GM06990 (cell line): ENCODE data around the gene DNAH9.

ENCODE experiments used
- DNase-seq: peaks from one replicate; pipeline ENCODE4 v3.0.0-alpha.2; 2011; ENCODE audit not compliant: insufficient read length; ENCODE audit errors: extremely low read depth
- H3K27me3 ChIP-seq: replicated peaks from 2 replicates; pipeline ENCODE4 v1.6.0; 2011; ENCODE audit warnings: low read length; ENCODE audit not compliant: control insufficient read depth, insufficient read depth
- H3K36me3 ChIP-seq: 2 replicates; pipeline ENCODE4 v1.5.1; 2011; ENCODE audit warnings: low read length; ENCODE audit not compliant: control insufficient read depth, insufficient read depth
- H3K4me3 ChIP-seq: replicated peaks from 2 replicates; pipeline ENCODE4 v1.5.1; 2011; ENCODE audit warnings: low read depth, mild to moderate bottlenecking, control low read depth, low read length
- TF ChIP-seq, protein P1 (sequence below): IDR thresholded peaks from 2 replicates; pipeline ENCODE4 v1.5.1; 2011; ENCODE audit warnings: low read length, control low read depth, mild to moderate bottlenecking, inconsistent platforms; ENCODE audit not compliant: insufficient read depth, poor library complexity, severe bottlenecking

DNAH9 gene

DNA sequence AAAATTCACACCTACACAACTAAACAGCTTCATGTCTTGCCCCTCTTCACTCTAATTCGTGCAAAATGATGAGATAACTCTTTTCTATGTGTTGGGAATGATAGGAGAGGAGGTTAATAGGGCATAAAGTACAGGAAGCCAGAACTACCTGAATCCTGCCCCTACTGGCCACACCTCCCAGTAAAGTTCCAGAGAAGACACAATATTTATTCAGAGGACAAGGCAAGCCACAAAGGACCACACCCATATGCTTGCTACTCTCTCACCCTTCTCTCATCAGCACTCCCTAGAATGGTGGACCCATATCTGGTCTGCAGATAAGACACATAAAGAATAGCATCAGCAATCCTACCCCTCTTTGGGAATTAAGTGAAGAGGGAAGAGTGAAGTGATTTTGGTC, 324.4 kb downstream of the DNAH9 start:
- Histone ChIP-seq H3K4me3 (no peak overlapping the region), H3K27me3 (no peaks in the 10 kb centered on the region), H3K36me3 (no peaks in the 10 kb centered on the region)
- DNase-seq, result no peak
- TF ChIP-seq, protein P1, sequence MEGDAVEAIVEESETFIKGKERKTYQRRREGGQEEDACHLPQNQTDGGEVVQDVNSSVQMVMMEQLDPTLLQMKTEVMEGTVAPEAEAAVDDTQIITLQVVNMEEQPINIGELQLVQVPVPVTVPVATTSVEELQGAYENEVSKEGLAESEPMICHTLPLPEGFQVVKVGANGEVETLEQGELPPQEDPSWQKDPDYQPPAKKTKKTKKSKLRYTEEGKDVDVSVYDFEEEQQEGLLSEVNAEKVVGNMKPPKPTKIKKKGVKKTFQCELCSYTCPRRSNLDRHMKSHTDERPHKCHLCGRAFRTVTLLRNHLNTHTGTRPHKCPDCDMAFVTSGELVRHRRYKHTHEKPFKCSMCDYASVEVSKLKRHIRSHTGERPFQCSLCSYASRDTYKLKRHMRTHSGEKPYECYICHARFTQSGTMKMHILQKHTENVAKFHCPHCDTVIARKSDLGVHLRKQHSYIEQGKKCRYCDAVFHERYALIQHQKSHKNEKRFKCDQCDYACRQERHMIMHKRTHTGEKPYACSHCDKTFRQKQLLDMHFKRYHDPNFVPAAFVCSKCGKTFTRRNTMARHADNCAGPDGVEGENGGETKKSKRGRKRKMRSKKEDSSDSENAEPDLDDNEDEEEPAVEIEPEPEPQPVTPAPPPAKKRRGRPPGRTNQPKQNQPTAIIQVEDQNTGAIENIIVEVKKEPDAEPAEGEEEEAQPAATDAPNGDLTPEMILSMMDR, result no peak

DNA sequence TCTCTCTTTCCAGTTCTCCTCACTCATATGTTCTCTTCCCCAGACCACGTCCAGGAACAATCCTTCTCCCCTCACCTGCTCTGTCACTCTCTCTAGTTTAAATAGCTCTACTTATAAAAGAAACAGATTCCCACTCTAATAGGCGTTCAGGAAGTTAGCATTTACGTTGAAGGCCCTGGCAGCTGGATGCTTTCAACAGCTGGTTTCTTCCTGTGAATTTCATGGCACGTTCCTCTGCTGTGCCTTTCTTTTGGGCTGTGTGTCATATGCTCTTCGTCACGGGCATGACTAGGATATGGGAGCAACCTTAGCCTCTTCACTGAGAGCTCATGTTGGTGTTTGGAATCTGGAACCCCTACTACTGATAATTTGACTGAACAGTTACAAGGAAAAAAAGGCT, 325.8 kb downstream of the DNAH9 start:
- H3K27me3 ChIP-seq, result no peaks in the 10 kb centered on the region
- no peak for DNase-seq
- TF ChIP-seq, protein P1, result no peak

DNA sequence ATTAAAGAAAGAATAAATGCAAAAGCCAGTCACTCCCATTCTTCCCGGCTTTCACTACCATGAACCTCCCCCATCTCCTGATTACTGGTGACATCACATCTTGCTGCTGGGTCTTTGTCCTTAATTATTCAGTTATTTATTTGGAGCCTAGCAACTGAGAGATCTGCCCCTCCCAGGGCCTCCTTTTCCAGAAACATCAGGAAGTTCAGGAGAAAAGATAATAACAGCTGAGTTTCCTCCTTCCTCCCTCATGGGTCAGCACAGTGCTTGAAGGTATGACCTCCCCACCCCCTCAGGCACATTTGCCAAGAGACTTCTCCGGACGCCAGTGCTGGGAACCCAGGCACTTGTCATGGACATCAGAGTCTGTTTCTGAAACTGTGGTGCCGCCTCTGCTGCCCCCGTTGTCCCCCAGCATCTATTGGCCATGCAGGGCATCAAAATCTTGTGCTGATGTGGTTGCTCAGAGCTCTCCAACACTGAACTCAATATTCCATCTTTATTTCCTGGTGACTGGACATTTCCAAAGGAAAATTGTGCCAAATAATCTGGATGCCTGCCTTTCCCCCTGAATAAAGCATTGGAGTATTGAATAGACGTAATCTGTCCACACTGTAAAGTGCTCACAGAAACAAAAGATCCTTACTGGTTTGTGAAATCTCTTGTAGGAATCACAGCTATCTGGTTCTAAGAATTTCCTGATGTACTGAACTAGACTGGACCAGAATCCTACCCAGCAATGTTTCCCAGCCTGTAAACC, 327.2 kb downstream of the DNAH9 start:
- no peak overlapping the region for H3K4me3 ChIP-seq
- TF ChIP-seq, protein P1, result no peak
- no peak for DNase-seq
- no peaks in the 10 kb centered on the region for H3K36me3 ChIP-seq
- H3K27me3 ChIP-seq, result no peaks in the 10 kb centered on the region

More for the DNA sequence above, 325.8 kb downstream of the DNAH9 start:
- Histone ChIP-seq H3K36me3 (no peaks in the 10 kb centered on the region), H3K4me3 (no peak overlapping the region)

DNA sequence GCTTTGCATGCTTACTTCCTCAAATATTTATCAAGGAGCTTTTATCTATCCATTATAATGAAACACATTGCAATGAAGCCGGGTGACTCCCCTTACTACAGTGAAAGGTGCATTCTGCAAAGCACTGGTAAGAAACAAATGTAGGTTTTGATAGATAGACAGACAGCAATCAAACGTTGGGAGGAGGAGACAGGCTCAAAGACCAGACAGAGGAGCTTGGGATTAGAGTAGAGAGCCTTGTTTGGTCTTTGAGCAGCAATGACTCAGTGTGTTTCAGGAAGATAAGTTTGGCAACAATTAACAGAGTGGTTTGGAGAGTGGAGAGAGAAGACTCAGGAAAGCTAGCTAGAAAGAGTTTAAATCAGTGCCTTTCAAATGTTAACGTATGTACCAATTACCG, 330.2 kb downstream of the DNAH9 start:
- TF ChIP-seq, protein P1, result no peak
- Histone ChIP-seq H3K36me3 (no peaks in the 10 kb centered on the region), H3K27me3 (no peaks in the 10 kb centered on the region), H3K4me3 (no peak overlapping the region)
- DNase-seq, result no peak

DNA sequence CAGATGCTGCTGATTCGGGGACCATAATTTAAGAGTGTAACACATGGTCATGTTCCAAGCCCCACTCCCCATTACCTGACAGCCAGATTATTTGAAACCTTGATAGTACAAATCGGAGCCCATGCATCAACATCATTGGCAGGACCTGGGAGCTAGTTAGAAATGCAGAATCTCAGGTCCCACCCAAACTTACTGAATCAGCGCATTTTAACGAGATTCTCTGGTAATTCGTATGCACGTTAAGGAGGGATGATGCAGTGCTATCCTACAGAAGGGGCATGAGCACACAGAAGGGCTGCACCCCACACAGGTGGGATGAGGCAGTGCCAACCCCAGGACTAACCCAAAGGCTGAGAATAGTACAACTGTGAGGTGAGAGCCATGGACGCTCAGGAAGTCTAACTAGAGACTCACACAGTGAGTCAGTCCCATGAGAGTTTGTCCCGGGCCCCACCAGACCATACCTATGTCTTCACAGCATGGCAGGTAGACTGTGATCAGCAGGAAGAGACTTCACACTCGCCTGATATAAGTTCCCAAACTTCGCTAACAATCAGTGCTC, 334.1 kb downstream of the DNAH9 start:
- Histone ChIP-seq H3K27me3 (no peaks in the 10 kb centered on the region), H3K36me3 (no peaks in the 10 kb centered on the region), H3K4me3 (no peak overlapping the region)
- DNase-seq, result no peak
- TF ChIP-seq, protein P1, result no peak
